ENCODE measurements around the gene MED8. TPM values are rescaled to one million over a fixed set of nuclear protein-coding genes. Genes with fewer than 3 reads are reported as not detected.

MED8 gene
- total and polyA plus RNA-seq, 10 of the 15 experiments (the other 5 are each of a cell fraction or from before 2014, with no cell fraction given): 20.2 to 61.7 (median 39.5) TPM

DNA sequence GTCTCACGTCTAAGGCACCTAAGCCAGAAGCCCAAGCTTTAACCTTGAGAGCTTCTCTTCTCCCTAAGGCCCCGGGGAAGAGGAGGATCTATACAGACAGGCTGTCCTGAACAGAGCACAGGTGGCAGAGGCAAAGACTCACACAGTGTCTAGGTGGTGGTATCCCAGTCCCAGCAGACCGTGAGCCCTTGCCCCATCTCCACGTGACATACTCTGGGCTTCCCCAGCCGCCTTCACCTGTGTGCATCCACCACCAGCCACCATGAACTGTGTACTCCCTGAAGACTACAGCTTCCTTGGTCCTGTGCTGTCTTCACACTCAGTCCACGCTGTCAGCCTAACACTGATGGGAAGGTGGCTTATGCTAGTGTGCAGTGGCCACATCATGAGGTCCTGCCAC is 31.8 kb upstream of the MED8 start:
- H3K9ac ChIP-seq (ENCODE audit: control insufficient read depth, insufficient read depth, low read length): no peak overlapping the region
- CTCF ChIA-PET: no interaction called here
- peaks cover 23 to 37% of the 10 kb centered on the region in 2 experiments for H3K36me3 ChIP-seq (ENCODE audit: control insufficient read depth in 2 of 2, insufficient read depth in 2 of 2, low read length in 1 of 2)
- intact Hi-C loops (cut with micrococcal nuclease; ENCODE audit: unreplicated experiment) (no loop called here), in situ Hi-C loops (cut with MboI) (no loop called here)
- no peak overlapping the region for H2AFZ ChIP-seq (ENCODE audit: control insufficient read depth, low read depth, low read length)
- H3K27ac ChIP-seq (ENCODE audit: control insufficient read depth, insufficient read depth): no peak overlapping the region
- H3K79me2 ChIP-seq (ENCODE audit: control insufficient read depth, insufficient read depth, low read length): no peaks in the 10 kb centered on the region
- no peaks in the 10 kb centered on the region for H4K20me1 ChIP-seq (ENCODE audit: control insufficient read depth, insufficient read depth)
- H3K27me3 ChIP-seq (replicated peaks in 1 of 2; ENCODE audit: control insufficient read depth in 2 of 2, insufficient read depth in 2 of 2, low read length in 1 of 2): no peaks in the 10 kb centered on the region
- H3K4me1 ChIP-seq (ENCODE audit: control insufficient read depth, insufficient read depth, low read length): peaks cover 9% of the 10 kb centered on the region
- no TSS peak for BruUV-seq (replicated peaks)
- RAD21 ChIA-PET (ENCODE audit: unreplicated experiment): no interaction called here
- 63% methylated on average over 6 of the region's 6 CpGs for WGBS (ENCODE audit: insufficient coverage, insufficient replicate concordance, low lambda C conversion rate, missing lambda C conversion rate)
- H3K4me3 ChIP-seq: no peak overlapping the region
- DNase-seq (ENCODE audit: low read depth, low spot score) (no peak), ATAC-seq (no peak), FAIRE-seq (no peak)
- no peak overlapping the region for H3K4me2 ChIP-seq (ENCODE audit: control insufficient read depth, insufficient read depth)
- POLR2A ChIA-PET: no interaction called here
- SMC1A ChIA-PET (ENCODE audit: uncharacterized antibody, unreplicated experiment): no interaction called here
- no peaks in the 10 kb centered on the region for H3K9me3 ChIP-seq (replicated peaks; ENCODE audit: control insufficient read depth, insufficient read depth, low read length)
- TF ChIP-seq, protein P1, sequence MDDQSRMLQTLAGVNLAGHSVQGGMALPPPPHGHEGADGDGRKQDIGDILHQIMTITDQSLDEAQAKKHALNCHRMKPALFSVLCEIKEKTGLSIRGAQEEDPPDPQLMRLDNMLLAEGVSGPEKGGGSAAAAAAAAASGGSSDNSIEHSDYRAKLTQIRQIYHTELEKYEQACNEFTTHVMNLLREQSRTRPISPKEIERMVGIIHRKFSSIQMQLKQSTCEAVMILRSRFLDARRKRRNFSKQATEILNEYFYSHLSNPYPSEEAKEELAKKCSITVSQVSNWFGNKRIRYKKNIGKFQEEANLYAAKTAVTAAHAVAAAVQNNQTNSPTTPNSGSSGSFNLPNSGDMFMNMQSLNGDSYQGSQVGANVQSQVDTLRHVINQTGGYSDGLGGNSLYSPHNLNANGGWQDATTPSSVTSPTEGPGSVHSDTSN (IDR thresholded peaks at IDR 0.05; ENCODE audit: insufficient replicate concordance, low read depth, low read length): no peak
- TF ChIP-seq, protein P2, sequence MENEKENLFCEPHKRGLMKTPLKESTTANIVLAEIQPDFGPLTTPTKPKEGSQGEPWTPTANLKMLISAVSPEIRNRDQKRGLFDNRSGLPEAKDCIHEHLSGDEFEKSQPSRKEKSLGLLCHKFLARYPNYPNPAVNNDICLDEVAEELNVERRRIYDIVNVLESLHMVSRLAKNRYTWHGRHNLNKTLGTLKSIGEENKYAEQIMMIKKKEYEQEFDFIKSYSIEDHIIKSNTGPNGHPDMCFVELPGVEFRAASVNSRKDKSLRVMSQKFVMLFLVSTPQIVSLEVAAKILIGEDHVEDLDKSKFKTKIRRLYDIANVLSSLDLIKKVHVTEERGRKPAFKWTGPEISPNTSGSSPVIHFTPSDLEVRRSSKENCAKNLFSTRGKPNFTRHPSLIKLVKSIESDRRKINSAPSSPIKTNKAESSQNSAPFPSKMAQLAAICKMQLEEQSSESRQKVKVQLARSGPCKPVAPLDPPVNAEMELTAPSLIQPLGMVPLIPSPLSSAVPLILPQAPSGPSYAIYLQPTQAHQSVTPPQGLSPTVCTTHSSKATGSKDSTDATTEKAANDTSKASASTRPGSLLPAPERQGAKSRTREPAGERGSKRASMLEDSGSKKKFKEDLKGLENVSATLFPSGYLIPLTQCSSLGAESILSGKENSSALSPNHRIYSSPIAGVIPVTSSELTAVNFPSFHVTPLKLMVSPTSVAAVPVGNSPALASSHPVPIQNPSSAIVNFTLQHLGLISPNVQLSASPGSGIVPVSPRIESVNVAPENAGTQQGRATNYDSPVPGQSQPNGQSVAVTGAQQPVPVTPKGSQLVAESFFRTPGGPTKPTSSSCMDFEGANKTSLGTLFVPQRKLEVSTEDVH (IDR thresholded peaks at IDR 0.05; ENCODE audit: low read depth, partially characterized antibody): no peak
- TF ChIP-seq CREB1 (IDR thresholded peaks at IDR 0.05; ENCODE audit: low read depth) (no peak), BCL11A (IDR thresholded peaks at IDR 0.05; ENCODE audit: low read depth, low read length) (no peak), SREBF1 (IDR thresholded peaks at IDR 0.05; ENCODE audit: low read length) (no peak), POLR2AphosphoS2 (IDR thresholded peaks at IDR 0.05; ENCODE audit: low read depth, low read length) (no peak)
- TF ChIP-seq, protein P3, sequence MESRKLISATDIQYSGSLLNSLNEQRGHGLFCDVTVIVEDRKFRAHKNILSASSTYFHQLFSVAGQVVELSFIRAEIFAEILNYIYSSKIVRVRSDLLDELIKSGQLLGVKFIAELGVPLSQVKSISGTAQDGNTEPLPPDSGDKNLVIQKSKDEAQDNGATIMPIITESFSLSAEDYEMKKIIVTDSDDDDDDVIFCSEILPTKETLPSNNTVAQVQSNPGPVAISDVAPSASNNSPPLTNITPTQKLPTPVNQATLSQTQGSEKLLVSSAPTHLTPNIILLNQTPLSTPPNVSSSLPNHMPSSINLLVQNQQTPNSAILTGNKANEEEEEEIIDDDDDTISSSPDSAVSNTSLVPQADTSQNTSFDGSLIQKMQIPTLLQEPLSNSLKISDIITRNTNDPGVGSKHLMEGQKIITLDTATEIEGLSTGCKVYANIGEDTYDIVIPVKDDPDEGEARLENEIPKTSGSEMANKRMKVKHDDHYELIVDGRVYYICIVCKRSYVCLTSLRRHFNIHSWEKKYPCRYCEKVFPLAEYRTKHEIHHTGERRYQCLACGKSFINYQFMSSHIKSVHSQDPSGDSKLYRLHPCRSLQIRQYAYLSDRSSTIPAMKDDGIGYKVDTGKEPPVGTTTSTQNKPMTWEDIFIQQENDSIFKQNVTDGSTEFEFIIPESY (IDR thresholded peaks at IDR 0.05): no peak
- TF ChIP-seq, protein P4, sequence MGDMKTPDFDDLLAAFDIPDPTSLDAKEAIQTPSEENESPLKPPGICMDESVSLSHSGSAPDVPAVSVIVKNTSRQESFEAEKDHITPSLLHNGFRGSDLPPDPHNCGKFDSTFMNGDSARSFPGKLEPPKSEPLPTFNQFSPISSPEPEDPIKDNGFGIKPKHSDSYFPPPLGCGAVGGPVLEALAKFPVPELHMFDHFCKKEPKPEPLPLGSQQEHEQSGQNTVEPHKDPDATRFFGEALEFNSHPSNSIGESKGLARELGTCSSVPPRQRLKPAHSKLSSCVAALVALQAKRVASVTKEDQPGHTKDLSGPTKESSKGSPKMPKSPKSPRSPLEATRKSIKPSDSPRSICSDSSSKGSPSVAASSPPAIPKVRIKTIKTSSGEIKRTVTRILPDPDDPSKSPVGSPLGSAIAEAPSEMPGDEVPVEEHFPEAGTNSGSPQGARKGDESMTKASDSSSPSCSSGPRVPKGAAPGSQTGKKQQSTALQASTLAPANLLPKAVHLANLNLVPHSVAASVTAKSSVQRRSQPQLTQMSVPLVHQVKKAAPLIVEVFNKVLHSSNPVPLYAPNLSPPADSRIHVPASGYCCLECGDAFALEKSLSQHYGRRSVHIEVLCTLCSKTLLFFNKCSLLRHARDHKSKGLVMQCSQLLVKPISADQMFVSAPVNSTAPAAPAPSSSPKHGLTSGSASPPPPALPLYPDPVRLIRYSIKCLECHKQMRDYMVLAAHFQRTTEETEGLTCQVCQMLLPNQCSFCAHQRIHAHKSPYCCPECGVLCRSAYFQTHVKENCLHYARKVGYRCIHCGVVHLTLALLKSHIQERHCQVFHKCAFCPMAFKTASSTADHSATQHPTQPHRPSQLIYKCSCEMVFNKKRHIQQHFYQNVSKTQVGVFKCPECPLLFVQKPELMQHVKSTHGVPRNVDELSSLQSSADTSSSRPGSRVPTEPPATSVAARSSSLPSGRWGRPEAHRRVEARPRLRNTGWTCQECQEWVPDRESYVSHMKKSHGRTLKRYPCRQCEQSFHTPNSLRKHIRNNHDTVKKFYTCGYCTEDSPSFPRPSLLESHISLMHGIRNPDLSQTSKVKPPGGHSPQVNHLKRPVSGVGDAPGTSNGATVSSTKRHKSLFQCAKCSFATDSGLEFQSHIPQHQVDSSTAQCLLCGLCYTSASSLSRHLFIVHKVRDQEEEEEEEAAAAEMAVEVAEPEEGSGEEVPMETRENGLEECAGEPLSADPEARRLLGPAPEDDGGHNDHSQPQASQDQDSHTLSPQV (IDR thresholded peaks at IDR 0.05): no peak
- TF ChIP-seq, protein P5, sequence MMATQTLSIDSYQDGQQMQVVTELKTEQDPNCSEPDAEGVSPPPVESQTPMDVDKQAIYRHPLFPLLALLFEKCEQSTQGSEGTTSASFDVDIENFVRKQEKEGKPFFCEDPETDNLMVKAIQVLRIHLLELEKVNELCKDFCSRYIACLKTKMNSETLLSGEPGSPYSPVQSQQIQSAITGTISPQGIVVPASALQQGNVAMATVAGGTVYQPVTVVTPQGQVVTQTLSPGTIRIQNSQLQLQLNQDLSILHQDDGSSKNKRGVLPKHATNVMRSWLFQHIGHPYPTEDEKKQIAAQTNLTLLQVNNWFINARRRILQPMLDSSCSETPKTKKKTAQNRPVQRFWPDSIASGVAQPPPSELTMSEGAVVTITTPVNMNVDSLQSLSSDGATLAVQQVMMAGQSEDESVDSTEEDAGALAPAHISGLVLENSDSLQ (IDR thresholded peaks at IDR 0.05): no peak
- TF ChIP-seq, protein P6, sequence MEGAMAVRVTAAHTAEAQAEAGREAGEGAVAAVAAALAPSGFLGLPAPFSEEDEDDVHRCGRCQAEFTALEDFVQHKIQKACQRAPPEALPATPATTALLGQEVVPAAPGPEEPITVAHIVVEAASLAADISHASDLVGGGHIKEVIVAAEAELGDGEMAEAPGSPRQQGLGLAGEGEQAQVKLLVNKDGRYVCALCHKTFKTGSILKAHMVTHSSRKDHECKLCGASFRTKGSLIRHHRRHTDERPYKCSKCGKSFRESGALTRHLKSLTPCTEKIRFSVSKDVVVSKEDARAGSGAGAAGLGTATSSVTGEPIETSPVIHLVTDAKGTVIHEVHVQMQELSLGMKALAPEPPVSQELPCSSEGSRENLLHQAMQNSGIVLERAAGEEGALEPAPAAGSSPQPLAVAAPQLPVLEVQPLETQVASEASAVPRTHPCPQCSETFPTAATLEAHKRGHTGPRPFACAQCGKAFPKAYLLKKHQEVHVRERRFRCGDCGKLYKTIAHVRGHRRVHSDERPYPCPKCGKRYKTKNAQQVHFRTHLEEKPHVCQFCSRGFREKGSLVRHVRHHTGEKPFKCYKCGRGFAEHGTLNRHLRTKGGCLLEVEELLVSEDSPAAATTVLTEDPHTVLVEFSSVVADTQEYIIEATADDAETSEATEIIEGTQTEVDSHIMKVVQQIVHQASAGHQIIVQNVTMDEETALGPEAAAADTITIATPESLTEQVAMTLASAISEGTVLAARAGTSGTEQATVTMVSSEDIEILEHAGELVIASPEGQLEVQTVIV (IDR thresholded peaks at IDR 0.05; ENCODE audit: borderline replicate concordance, partially characterized antibody): no peak
